K562 (cell line): ENCODE data around the gene RTN4. TPM values are rescaled to one million over a fixed set of nuclear protein-coding genes. Genes with fewer than 3 reads are reported as not detected.
A peak's percentile ranks its signal among the peaks of the same experiment; 100 is the strongest.

Source experiments
- ATAC-seq: fragments of 200-7000 bp; cut with Tn5 transposase; 3 replicates; pipeline ENCODE4 v1.9.1; 2020; ENCODE audit warnings: moderate library complexity
- BruUV-seq: library from RNA; stranded (reverse); fragments of 400-500 nt; replicated peaks from 2 replicates; lab custom pipeline; 2021; lab: Mats Ljungman, UMichigan
- CTCF ChIA-PET: fragments of 300-600 bp; formaldehyde crosslinking; extraction: SDS; loops from one replicate; lab custom pipeline; 2021; ENCODE audit warnings: low intra/inter-chr PET ratio; lab: Yijun Ruan, JAX
- POLR2A ChIA-PET: fragments of 300-600, 350-650 bp; sonication (Branson Sonifier 250); formaldehyde crosslinking; extraction: SDS; loops from one replicate; lab custom pipeline; 2021; ENCODE audit warnings: antibody characterized with exemption, inconsistent platforms; lab: Yijun Ruan, JAX
- DNase-seq, 4 experiments: peaks; one replicate each; pipeline versions ENCODE4 v3.0.0 to v3.0.0-alpha.2; 2011 to 2018; ENCODE audit warnings: low spot score in 3 of 4, mixed read lengths in 3 of 4; ENCODE audit errors: extremely low read depth in 1 of 4
- FAIRE-seq: peaks from 2 replicates; lab custom pipeline; 2011; peaks lifted over from hg19 to GRCh38; lab: Jason Lieb, UNC
- H2AFZ ChIP-seq: 2 replicates; pipeline ENCODE4 v1.6.0; 2011; ENCODE audit warnings: low read depth, low read length, control low read depth, inconsistent platforms
- H3K27ac ChIP-seq: fragments of 200-600 bp; 3 replicates; pipeline ENCODE4 v1.8.0; 2011; ENCODE audit warnings: low read depth, mild to moderate bottlenecking, control low read depth, inconsistent platforms, low read length, moderate library complexity, mixed read lengths; ENCODE audit errors: extremely low read depth
- H3K27me3 ChIP-seq, 2 experiments: fragments of 300-600 bp in 1 of 2; 2 replicates in 1 of 2; 3 replicates in 1 of 2; pipeline versions ENCODE4 v1.6.0 to v1.8.0; 2011; ENCODE audit warnings: inconsistent platforms in 2 of 2, low read length in 2 of 2, mild to moderate bottlenecking in 1 of 2, mixed read lengths in 1 of 2, moderate library complexity in 1 of 2; ENCODE audit not compliant: control insufficient read depth in 2 of 2, insufficient read depth in 2 of 2
- H3K36me3 ChIP-seq: fragments of 300-600 bp; 3 replicates; pipeline ENCODE4 v1.8.0; 2011; ENCODE audit warnings: mild to moderate bottlenecking, low read length, inconsistent platforms; ENCODE audit not compliant: control insufficient read depth, insufficient read depth
- H3K4me1 ChIP-seq, 2 experiments: fragments of 200-600 bp in 1 of 2; replicated peaks in 1 of 2; 2 replicates in 1 of 2; 3 replicates in 1 of 2; pipeline versions ENCODE4 v1.5.1 to v1.8.0; 2011; ENCODE audit warnings: inconsistent platforms in 2 of 2, low read length in 2 of 2, mild to moderate bottlenecking in 1 of 2, mixed read lengths in 1 of 2, moderate library complexity in 1 of 2; ENCODE audit not compliant: control insufficient read depth in 2 of 2, insufficient read depth in 2 of 2
- H3K4me2 ChIP-seq: 2 replicates; pipeline ENCODE4 v1.6.1; 2011; ENCODE audit warnings: low read length, control low read depth, inconsistent platforms, mixed read lengths; ENCODE audit not compliant: insufficient read depth
- H3K4me3 ChIP-seq: fragments of 200-600 bp; sonication (generic), shearing (Covaris generic); 2 replicates; pipeline ENCODE4 v1.5.1; 2016; ENCODE audit warnings: control low read depth, inconsistent platforms
- H3K79me2 ChIP-seq: fragments of 200-600 bp; 3 replicates; pipeline ENCODE4 v1.8.0; 2011; ENCODE audit warnings: low read length, inconsistent platforms; ENCODE audit not compliant: control insufficient read depth, insufficient read depth
- H3K9ac ChIP-seq, 2 experiments: 2 replicates each; pipeline versions ENCODE4 v1.6.0 to v1.6.1; 2011; ENCODE audit warnings: low read depth in 2 of 2, low read length in 2 of 2, control low read depth in 1 of 2, inconsistent platforms in 1 of 2, mild to moderate bottlenecking in 1 of 2, mixed read lengths in 1 of 2; ENCODE audit not compliant: insufficient read depth in 1 of 2
- H3K9me1 ChIP-seq: one replicate; pipeline ENCODE4 v1.6.0; 2011; ENCODE audit warnings: inconsistent platforms, mild to moderate bottlenecking, low read length, moderate library complexity; ENCODE audit not compliant: control insufficient read depth, insufficient read depth
- H3K9me3 ChIP-seq: replicated peaks from 2 replicates; pipeline ENCODE4 v1.5.1; 2011; ENCODE audit warnings: low read depth, low read length, inconsistent platforms; ENCODE audit not compliant: control insufficient read depth, insufficient read depth
- H4K20me1 ChIP-seq: replicated peaks from 2 replicates; pipeline ENCODE4 v1.6.1; 2011; ENCODE audit warnings: low read length, inconsistent platforms, mixed read lengths; ENCODE audit not compliant: control insufficient read depth, insufficient read depth
- BRCA1 ChIP-seq, 2 experiments: fragments of 450-650 bp in 1 of 2; sonication (generic) in 1 of 2; formaldehyde crosslinking in 1 of 2; IDR thresholded peaks; 2 replicates each; pipeline versions ENCODE4 v1.5.0 to v1.6.1; 2017 to 2020; ENCODE audit warnings: mild to moderate bottlenecking in 1 of 2, missing genetic modification reagents in 1 of 2
- CBX1 ChIP-seq: sonication (generic); IDR thresholded peaks from 2 replicates; pipeline ENCODE4 v1.6.1; 2016; ENCODE audit warnings: antibody characterized with exemption, low read depth, mild to moderate bottlenecking
- CC2D1A ChIP-seq: fragments of 450-650 bp; IDR thresholded peaks from 2 replicates; pipeline ENCODE4 v1.6.1; 2017; ENCODE audit warnings: mild to moderate bottlenecking
- EP300 ChIP-seq: IDR thresholded peaks from 2 replicates; pipeline ENCODE4 v1.6.1; 2012; ENCODE audit warnings: low read length, improper control_type of control experiment
- HNRNPH1 ChIP-seq: fragments of 200-400 bp; formaldehyde crosslinking; optimal IDR thresholded peaks from 2 replicates; pipeline ENCODE3; 2017; ENCODE audit warnings: low read depth, mild to moderate bottlenecking, low read length, moderate library complexity
- HNRNPL ChIP-seq: fragments of 200-400 bp; formaldehyde crosslinking; IDR thresholded peaks from 2 replicates; pipeline ENCODE4 v1.6.1; 2017; ENCODE audit warnings: low read depth, mild to moderate bottlenecking, low read length
- MAFG ChIP-seq: fragments of 450-650 bp; conservative IDR thresholded peaks from 2 replicates; pipeline ENCODE4 v1.6.1; 2016; ENCODE audit warnings: missing genetic modification characterization, missing compliant biosample characterization
- MCM3 ChIP-seq: fragments of 450-650 bp; IDR thresholded peaks from 2 replicates; pipeline ENCODE4 v1.6.1; 2016
- MXI1 ChIP-seq: IDR thresholded peaks from 2 replicates; pipeline ENCODE4 v1.6.1; 2011; ENCODE audit warnings: low read depth, mild to moderate bottlenecking, improper control_type of control experiment, low read length
- NELFE ChIP-seq: IDR thresholded peaks from 2 replicates; pipeline ENCODE4 v1.6.1; 2011; ENCODE audit warnings: mild to moderate bottlenecking; ENCODE audit not compliant: insufficient read depth, insufficient read length
- SRSF1 ChIP-seq: fragments of 200-400 bp; formaldehyde crosslinking; IDR thresholded peaks from 2 replicates; pipeline ENCODE4 v1.6.1; 2017; ENCODE audit warnings: mild to moderate bottlenecking, low read depth, low read length, moderate library complexity
- TAL1 ChIP-seq: fragments of 450-650 bp; IDR thresholded peaks from 2 replicates; pipeline ENCODE4 v1.6.1; 2016; ENCODE audit warnings: mild to moderate bottlenecking
- TARDBP ChIP-seq: fragments of 450-650 bp; IDR thresholded peaks from 2 replicates; pipeline ENCODE4 v1.6.1; 2016
- ZNF175 ChIP-seq: fragments of 200-800 bp; sonication (Bioruptor generic); IDR thresholded peaks from 2 replicates; pipeline ENCODE4 v1.6.1; 2016; ENCODE audit warnings: low read depth, mild to moderate bottlenecking, missing genetic modification characterization, missing compliant biosample characterization
- ZNF263 ChIP-seq: sonication (generic); formaldehyde crosslinking; IDR thresholded peaks from 2 replicates; pipeline ENCODE4 v1.8.0; 2022; ENCODE audit warnings: mild to moderate bottlenecking, missing genetic modification reagents, borderline replicate concordance
- ZNF324 ChIP-seq: fragments of 250-450 bp; sonication (Bioruptor Pico); IDR thresholded peaks from 2 replicates; pipeline ENCODE4 v1.4.0; 2020; ENCODE audit warnings: mild to moderate bottlenecking
- ZNF75A ChIP-seq: fragments of 450-650 bp; formaldehyde crosslinking; IDR thresholded peaks from 2 replicates; pipeline ENCODE4 v1.4.0; 2020; ENCODE audit warnings: mild to moderate bottlenecking
- WGBS: fragments of 100-300 bp; shearing (Covaris generic); methylation state at CpG from one replicate; pipeline ENCODE4 v1.1.6; 2016; ENCODE audit warnings: low coverage, mixed read lengths; ENCODE audit not compliant: insufficient coverage; ENCODE audit errors: missing lambda C conversion rate; 5-methylcytosine and 5-hydroxymethylcytosine counted together
- in situ Hi-C: fragments of 300-500 bp; cut with MboI; formaldehyde crosslinking; loops from 4 replicates; pipeline ENCODE4 v1.15.0; 2018; ENCODE audit warnings: inconsistent platforms, mixed read lengths
- intact Hi-C: fragments of 100-400 bp; cut with micrococcal nuclease; formaldehyde crosslinking; loops from 2 replicates; pipeline ENCODE4 v1.14.2; 2022
- polyA plus RNA-seq, 8 experiments: library from polyadenylated mRNA; depleted of rRNA in 4 of 8; stranded (reverse) in 5 of 8; unstranded in 3 of 8; fragments of >200 nt; fragmentation: Nextera tagmentation in 2 of 8; fragmentation: Illumina TruSeq in 1 of 8; extraction: Ambion mirVana in 2 of 8; extraction: Trizol in 1 of 8; gene quantifications; 2 replicates each; pipeline versions ENCODE4 v1.2.1 to v1.2.3, GENCODE V29; 2011 to 2014; ENCODE audit warnings: inconsistent platforms in 1 of 8, missing spikeins in 1 of 8
- total RNA-seq, 7 experiments: library from RNA; depleted of rRNA in 6 of 7; stranded (reverse); fragments of >200 nt in 6 of 7; fragmentation: Illumina TruSeq in 2 of 7; extraction: Trizol in 2 of 7; gene quantifications; 2 replicates each; pipeline versions ENCODE4 v1.2.1 to v1.2.3, GENCODE V29; 2011 to 2021; ENCODE audit warnings: low replicate concordance in 1 of 7
- TF ChIP-seq, protein P1 (sequence below): fragments of 450-650 bp; IDR thresholded peaks from 2 replicates; pipeline ENCODE4 v1.6.1; 2017; ENCODE audit warnings: antibody characterized with exemption

The RTN4 gene
- total and polyA plus RNA-seq, 9 of the 15 experiments (the other 6 are each of a cell fraction or from before 2014, with no cell fraction given) = 73.0 to 248 (median 116) TPM

DNA sequence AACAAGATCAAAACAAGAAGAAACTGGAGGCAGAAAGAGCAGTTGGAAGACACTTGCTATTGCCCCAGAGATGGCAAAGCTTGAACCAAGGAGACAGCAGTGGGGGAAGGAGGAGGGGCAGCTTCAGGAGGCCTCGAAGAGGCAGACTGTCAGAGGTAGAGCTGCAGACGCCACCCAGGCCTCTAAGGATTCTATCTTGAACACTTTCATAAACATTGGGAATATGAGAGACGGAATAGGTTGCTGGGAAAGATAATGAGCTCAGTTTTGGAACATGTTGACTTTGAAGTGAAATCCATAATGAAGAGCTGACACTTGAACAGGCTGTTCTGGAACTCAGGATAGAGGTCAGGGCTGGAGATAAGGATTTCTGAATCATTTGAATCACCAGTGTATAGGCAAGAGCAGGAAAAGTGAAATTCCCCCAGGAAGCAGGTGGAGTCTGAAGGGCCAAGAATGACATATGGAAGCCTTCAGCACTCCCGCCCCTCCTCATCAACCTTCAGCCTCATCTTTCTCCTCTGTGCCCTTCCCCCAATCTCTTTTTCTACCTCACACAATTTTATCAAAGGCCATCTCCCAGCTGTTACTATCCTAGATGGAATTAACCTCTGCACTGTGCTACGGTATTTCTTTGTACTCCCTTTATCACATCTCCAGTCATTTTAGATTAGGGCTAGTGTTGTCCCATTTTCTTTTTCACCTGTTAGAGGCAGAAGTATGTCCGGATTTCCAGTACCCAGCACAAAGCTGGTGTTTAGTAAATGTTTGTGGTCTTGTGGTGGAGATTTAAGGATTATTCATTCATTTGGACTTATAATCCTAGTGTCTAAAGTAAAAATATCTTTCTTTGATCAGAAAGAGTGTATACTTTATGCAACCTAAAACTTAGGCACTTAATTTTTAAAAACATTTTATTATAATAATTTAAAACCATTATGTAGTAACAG, 47.5 kb upstream of the RTN4 start:
- ChIA-PET CTCF (no interaction called here), POLR2A (interaction anchor here (0.7 to 2.5 kb wide), 9 partner anchors 11 to 72 kb away, joined by 3 to 12 read pairs (median 4); no protein-coding TSS in a partner anchor)
- peak overlapping the region; percentile 64 for H2AFZ ChIP-seq
- no peak overlapping the region for H3K4me3 ChIP-seq
- intact Hi-C loops = loop anchor here (5.0 kb wide), 1 partner anchor 45 kb away; the partner anchor contains the start of gene RTN4
- H3K27me3 ChIP-seq = no peaks in the 10 kb centered on the region
- peak overlapping the region; percentile 44; the same call in 1 of the 2 replicates for H3K4me2 ChIP-seq
- WGBS = 13% methylated on average over 6 of the region's 6 CpGs
- H3K9me1 ChIP-seq = no peaks in the 10 kb centered on the region
- DNase-seq = peak; percentile 2 to 42 (median 32)
- no peaks in the 10 kb centered on the region for H3K79me2 ChIP-seq
- no peaks in the 10 kb centered on the region for H4K20me1 ChIP-seq
- in situ Hi-C loops = no loop called here
- H3K36me3 ChIP-seq = no peaks in the 10 kb centered on the region
- peak; percentile 73 for ATAC-seq
- peaks cover 4 to 42% of the 10 kb centered on the region in 2 experiments; a peak in 4 of 5 replicates for H3K4me1 ChIP-seq
- peak overlapping the region in 1 of 2 experiments; percentile 39; a peak in 1 of 4 replicates for H3K9ac ChIP-seq
- no peak for FAIRE-seq
- peak overlapping the region; percentile 33; the same call in 2 of the 3 replicates for H3K27ac ChIP-seq
- H3K9me3 ChIP-seq = no peaks in the 10 kb centered on the region
- no TSS peak for BruUV-seq
- TF ChIP-seq ZNF263 (CRISPR knock-in tag) (no peak), MXI1 (no peak), CC2D1A (no peak), NELFE (no peak), ZNF175 (CRISPR knock-in tag) (peak; percentile 66; the same call in 1 of the 2 replicates), ZNF324 (CRISPR knock-in tag) (no peak), BRCA1 (IDR thresholded peaks at IDR 0.05) (no peak), BRCA1 (CRISPR knock-in tag; IDR thresholded peaks at IDR 0.05) (no peak), MAFG (tag) (no peak), MCM3 (no peak), HNRNPL (no peak), TAL1 (no peak), CBX1 (no peak), ZNF75A (CRISPR knock-in tag) (no peak), HNRNPH1 (no peak), EP300 (peak; percentile 20; the same call in 1 of the 2 replicates), TARDBP (no peak), SRSF1 (no peak)
- TF ChIP-seq, protein P1, sequence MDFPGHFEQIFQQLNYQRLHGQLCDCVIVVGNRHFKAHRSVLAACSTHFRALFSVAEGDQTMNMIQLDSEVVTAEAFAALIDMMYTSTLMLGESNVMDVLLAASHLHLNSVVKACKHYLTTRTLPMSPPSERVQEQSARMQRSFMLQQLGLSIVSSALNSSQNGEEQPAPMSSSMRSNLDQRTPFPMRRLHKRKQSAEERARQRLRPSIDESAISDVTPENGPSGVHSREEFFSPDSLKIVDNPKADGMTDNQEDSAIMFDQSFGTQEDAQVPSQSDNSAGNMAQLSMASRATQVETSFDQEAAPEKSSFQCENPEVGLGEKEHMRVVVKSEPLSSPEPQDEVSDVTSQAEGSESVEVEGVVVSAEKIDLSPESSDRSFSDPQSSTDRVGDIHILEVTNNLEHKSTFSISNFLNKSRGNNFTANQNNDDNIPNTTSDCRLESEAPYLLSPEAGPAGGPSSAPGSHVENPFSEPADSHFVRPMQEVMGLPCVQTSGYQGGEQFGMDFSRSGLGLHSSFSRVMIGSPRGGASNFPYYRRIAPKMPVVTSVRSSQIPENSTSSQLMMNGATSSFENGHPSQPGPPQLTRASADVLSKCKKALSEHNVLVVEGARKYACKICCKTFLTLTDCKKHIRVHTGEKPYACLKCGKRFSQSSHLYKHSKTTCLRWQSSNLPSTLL = no peak
